HCT116 (cell line): ENCODE results near the gene BTBD2. TPM values are rescaled to one million over a fixed set of nuclear protein-coding genes. Genes with fewer than 3 reads are reported as not detected.

Source experiments
- ATAC-seq: fragments of 200-7000 bp; cut with Tn5 transposase; 2 replicates; pipeline ENCODE4 v1.9.1; 2020; ENCODE audit warnings: mild to moderate bottlenecking, moderate library complexity
- BruUV-seq: library from RNA; stranded (reverse); fragments of 400-500 nt; replicated peaks from 2 replicates; lab custom pipeline; 2021; lab: Mats Ljungman, UMichigan
- CTCF ChIA-PET: fragments of 300-600 bp; sonication (Branson Sonifier 250); formaldehyde crosslinking; loops from one replicate; lab custom pipeline; 2021; ENCODE audit warnings: antibody characterized with exemption; lab: Charles Lee
- POLR2A ChIA-PET: fragments of 300-600, 350-600 bp; sonication (Branson Sonifier 250); formaldehyde crosslinking; loops from one replicate; lab custom pipeline; 2021; ENCODE audit warnings: antibody characterized with exemption; lab: Charles Lee
- RAD21 ChIA-PET, 2 experiments: fragments of 300-600 bp; sonication (Branson Sonifier 250); formaldehyde crosslinking; loops; one replicate each; lab custom pipeline; 2023; ENCODE audit warnings: low total read pairs in 2 of 2; ENCODE audit not compliant: uncharacterized antibody in 2 of 2, unreplicated experiment in 2 of 2, low non-redundant PET in 1 of 2; lab: Charles Lee
- DNase-seq: peaks from one replicate; pipeline ENCODE4 v3.0.0-alpha.2; 2010; ENCODE audit warnings: low read depth, low spot score
- H2AFZ ChIP-seq: fragments of 200-600 bp; shearing (Covaris generic), sonication (generic); 2 replicates; pipeline ENCODE4 v1.6.1; 2017; ENCODE audit warnings: low read depth, mixed run types, mixed read lengths, antibody characterized with exemption, low read length; ENCODE audit not compliant: poor library complexity, severe bottlenecking
- H3K27ac ChIP-seq: 2 replicates; pipeline ENCODE4 v1.5.1; 2012; ENCODE audit warnings: low read depth, low read length
- H3K27me3 ChIP-seq: fragments of 200-600 bp; sonication (generic); 2 replicates; pipeline ENCODE4 v1.6.1; 2016; ENCODE audit warnings: mixed run types, low read length, mixed read lengths; ENCODE audit not compliant: insufficient read depth
- H3K36me3 ChIP-seq, 2 experiments: fragments of 200-500 bp in 1 of 2; fragments of 200-600 bp in 1 of 2; sonication (Bioruptor generic) in 1 of 2; sonication (generic) in 1 of 2; 2 replicates each; pipeline versions ENCODE4 v1.5.1 to v1.6.1; 2014 to 2016; ENCODE audit warnings: low read length in 2 of 2, inconsistent platforms in 1 of 2, mixed read lengths in 1 of 2, mixed run types in 1 of 2; ENCODE audit not compliant: insufficient read depth in 2 of 2, control insufficient read depth in 1 of 2
- H3K4me1 ChIP-seq, 2 experiments: fragments of 200-600 bp in 1 of 2; sonication (generic) in 1 of 2; 2 replicates each; pipeline versions ENCODE4 v1.5.1 to v1.6.1; 2012 to 2017; ENCODE audit warnings: low read length in 2 of 2, inconsistent platforms in 1 of 2, mild to moderate bottlenecking in 1 of 2, mixed read lengths in 1 of 2, mixed run types in 1 of 2, moderate library complexity in 1 of 2; ENCODE audit not compliant: insufficient read depth in 2 of 2, control insufficient read depth in 1 of 2
- H3K4me2 ChIP-seq: fragments of 200-600 bp; sonication (generic); 2 replicates; pipeline ENCODE4 v1.6.1; 2017; ENCODE audit warnings: mixed run types, low read length, mixed read lengths
- H3K4me3 ChIP-seq, 2 experiments: fragments of 200-600 bp in 1 of 2; sonication (generic) in 1 of 2; replicated peaks in 1 of 2; 2 replicates each; pipeline ENCODE4 v1.5.1; 2011 to 2016; ENCODE audit warnings: low read length in 2 of 2, control low read depth in 1 of 2, low read depth in 1 of 2, mild to moderate bottlenecking in 1 of 2, mixed read lengths in 1 of 2, mixed run types in 1 of 2
- H3K79me2 ChIP-seq: fragments of 200-600 bp; sonication (generic); 2 replicates; pipeline ENCODE4 v1.6.1; 2017; ENCODE audit warnings: mild to moderate bottlenecking, mixed run types, low read length, moderate library complexity, mixed read lengths; ENCODE audit not compliant: insufficient read depth
- H3K9ac ChIP-seq: fragments of 200-600 bp; sonication (generic); 2 replicates; pipeline ENCODE4 v1.6.1; 2016; ENCODE audit warnings: low read length, mixed read lengths
- H3K9me2 ChIP-seq: fragments of 200-600 bp; sonication (generic), shearing (Covaris generic); 2 replicates; pipeline ENCODE4 v1.6.1; 2017; ENCODE audit warnings: mixed run types, mild to moderate bottlenecking, moderate library complexity; ENCODE audit not compliant: insufficient read depth
- H3K9me3 ChIP-seq, 2 experiments: fragments of 200-500 bp in 1 of 2; fragments of 200-600 bp in 1 of 2; sonication (Bioruptor generic) in 1 of 2; sonication (generic) in 1 of 2; 2 replicates each; pipeline ENCODE4 v1.6.1; 2014 to 2017; ENCODE audit warnings: low read length in 2 of 2, mixed read lengths in 2 of 2, inconsistent platforms in 1 of 2, low read depth in 1 of 2, mild to moderate bottlenecking in 1 of 2, mixed run types in 1 of 2, moderate library complexity in 1 of 2; ENCODE audit not compliant: control insufficient read depth in 1 of 2, insufficient read depth in 1 of 2
- H4K20me1 ChIP-seq: fragments of 200-600 bp; sonication (generic), shearing (Covaris generic); 2 replicates; pipeline ENCODE4 v1.6.1; 2017; ENCODE audit warnings: mixed run types, mild to moderate bottlenecking, moderate library complexity; ENCODE audit not compliant: insufficient read depth
- CTCF ChIP-seq, 3 experiments: fragments of 200-600 bp in 1 of 3; sonication (generic) in 1 of 3; IDR thresholded peaks in 2 of 3; conservative IDR thresholded peaks in 1 of 3; 2 replicates each; pipeline ENCODE4 v1.5.1; 2012 to 2017; ENCODE audit warnings: low read depth in 2 of 3, low read length in 2 of 3, antibody characterized with exemption in 1 of 3, borderline replicate concordance in 1 of 3, control low read depth in 1 of 3, mild to moderate bottlenecking in 1 of 3, mixed read lengths in 1 of 3, mixed run types in 1 of 3, moderate library complexity in 1 of 3; ENCODE audit not compliant: insufficient read depth in 1 of 3
- EZH2 ChIP-seq: fragments of 200-600 bp; sonication (generic); IDR thresholded peaks from 2 replicates; pipeline ENCODE4 v1.6.1; 2017; ENCODE audit warnings: antibody characterized with exemption, mixed run types
- MAX ChIP-seq: IDR thresholded peaks from 2 replicates; pipeline ENCODE4 v1.6.1; 2012
- POLR2AphosphoS5 ChIP-seq: IDR thresholded peaks from 2 replicates; pipeline ENCODE4 v1.6.1; 2011; ENCODE audit warnings: mild to moderate bottlenecking, low read depth, low read length, moderate library complexity
- REST ChIP-seq: IDR thresholded peaks from 2 replicates; pipeline ENCODE4 v1.6.1; 2012; ENCODE audit warnings: low read depth
- SIN3A ChIP-seq: IDR thresholded peaks from 2 replicates; pipeline ENCODE4 v1.6.1; 2012; ENCODE audit warnings: low read depth
- SP1 ChIP-seq: IDR thresholded peaks from 2 replicates; pipeline ENCODE4 v1.6.1; 2012; ENCODE audit warnings: low read depth
- intact Hi-C: fragments of 100-400 bp; cut with micrococcal nuclease; formaldehyde crosslinking; loops from 2 replicates; pipeline ENCODE4 v1.10.0; 2022
- total RNA-seq: library from RNA; stranded (reverse); gene quantifications from one replicate; pipeline ENCODE4 v1.2.1, GENCODE V29; 2021; ENCODE audit not compliant: unreplicated experiment

The BTBD2 gene
- total RNA-seq, 1 experiment from 2014 or later, result 112 TPM

DNA sequence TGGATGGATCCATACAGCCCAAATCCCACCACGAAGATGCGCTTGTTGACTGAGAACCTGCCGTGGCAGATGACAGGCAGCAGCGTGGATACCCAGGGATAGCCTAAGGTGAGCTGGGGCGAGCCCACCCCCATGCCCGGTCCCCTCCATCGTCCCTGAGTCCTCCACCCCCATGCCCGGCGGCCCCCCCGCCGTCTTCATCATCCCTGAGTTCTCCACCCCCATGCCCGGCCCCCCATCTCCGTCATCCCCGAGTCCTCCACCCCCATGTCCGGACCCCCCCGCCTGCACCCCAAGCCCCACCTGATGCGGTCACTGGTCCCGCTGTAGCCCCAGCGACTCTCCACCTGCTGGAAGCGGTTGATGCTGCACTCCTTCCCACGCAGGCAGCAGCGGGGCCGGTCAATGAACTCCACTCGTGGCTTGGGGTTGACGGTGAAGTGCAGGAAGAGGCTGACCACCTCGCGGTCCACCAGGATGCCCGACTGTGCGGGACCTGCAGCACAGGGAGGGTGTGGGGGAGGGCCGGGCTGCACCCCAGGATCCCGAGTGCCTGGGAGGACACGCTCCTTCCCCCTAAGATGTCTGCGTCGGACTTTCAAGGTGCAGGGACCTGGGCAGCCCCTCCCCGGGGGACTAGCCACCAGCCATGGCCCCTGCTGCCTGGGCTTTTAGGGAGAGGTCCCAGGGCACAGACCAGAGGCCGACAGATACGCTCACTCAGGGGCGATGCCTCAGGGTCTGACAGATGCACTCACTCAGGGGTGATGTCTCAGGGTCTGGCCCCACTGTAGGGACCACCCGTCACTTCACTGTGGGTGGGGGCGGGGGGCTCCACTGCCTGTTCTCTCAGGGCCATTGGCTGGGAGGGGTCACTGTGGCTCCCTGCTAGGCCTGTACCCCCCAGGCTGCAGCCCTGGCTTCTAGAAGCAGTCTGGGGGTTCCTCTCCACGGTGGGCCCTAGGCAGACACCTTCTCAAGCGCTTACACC lies 28.0 kb downstream of the BTBD2 start:
- ChIA-PET RAD21 (no interaction called here), POLR2A (no interaction called here), CTCF (no interaction called here)
- Histone ChIP-seq H3K79me2 (no peaks in the 10 kb centered on the region), H3K4me1 (no peaks in the 10 kb centered on the region), H3K36me3 (peaks cover 7 to 20% of the 10 kb centered on the region in 2 experiments; a peak in 3 of 4 replicates), H3K9me2 (no peaks in the 10 kb centered on the region), H3K4me2 (no peak overlapping the region), H3K27ac (no peak overlapping the region), H3K27me3 (no peaks in the 10 kb centered on the region), H3K4me3 (no peak overlapping the region), H3K9ac (no peak overlapping the region), H3K9me3 (no peaks in the 10 kb centered on the region), H4K20me1 (no peaks in the 10 kb centered on the region), H2AFZ (no peak overlapping the region)
- TF ChIP-seq SP1 (no peak), MAX (no peak), REST (no peak), CTCF (IDR thresholded peaks at IDR 0.05 in 2 of 3, conservative IDR thresholded peaks at IDR 0.05 in 1 of 3; ENCODE audit: borderline replicate concordance in 1 of 3, insufficient read depth in 1 of 3, low read depth in 2 of 3, low read length in 2 of 3) (no peak), SIN3A (0 out of 2 replicates have a peak, but pooled peaks have one; percentile 27), POLR2AphosphoS5 (0 out of 2 replicates have a peak, but pooled peaks have one; percentile 1), EZH2 (no peak)
- intact Hi-C loops, result no loop called here
- peak; percentile 24; the same call in 1 of the 2 replicates for ATAC-seq
- DNase-seq, result no peak
- no TSS peak for BruUV-seq
